ENCODE results near the gene PGLYRP2.

DNA sequence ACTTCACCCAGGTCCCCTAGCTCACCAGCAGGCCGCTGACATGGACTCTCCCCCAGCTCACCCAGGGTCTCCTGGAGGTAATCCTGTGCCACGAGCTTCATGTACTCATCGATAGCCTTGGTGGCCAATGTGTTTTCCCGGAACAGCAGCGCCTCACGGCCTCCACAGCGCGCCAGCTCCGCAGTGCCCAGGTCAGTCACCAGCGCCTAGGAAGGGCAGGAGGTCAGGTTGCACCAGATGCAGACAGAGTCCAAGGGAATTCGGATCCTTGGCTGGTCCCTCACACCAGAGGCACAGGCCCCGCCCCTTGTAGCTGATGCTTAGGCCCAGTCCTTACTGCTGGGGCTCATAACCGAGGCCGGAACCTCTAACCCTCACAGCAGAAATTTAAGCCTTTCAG lies 22.9 kb downstream of the PGLYRP2 start:
- TF ChIP-seq, protein P1, sequence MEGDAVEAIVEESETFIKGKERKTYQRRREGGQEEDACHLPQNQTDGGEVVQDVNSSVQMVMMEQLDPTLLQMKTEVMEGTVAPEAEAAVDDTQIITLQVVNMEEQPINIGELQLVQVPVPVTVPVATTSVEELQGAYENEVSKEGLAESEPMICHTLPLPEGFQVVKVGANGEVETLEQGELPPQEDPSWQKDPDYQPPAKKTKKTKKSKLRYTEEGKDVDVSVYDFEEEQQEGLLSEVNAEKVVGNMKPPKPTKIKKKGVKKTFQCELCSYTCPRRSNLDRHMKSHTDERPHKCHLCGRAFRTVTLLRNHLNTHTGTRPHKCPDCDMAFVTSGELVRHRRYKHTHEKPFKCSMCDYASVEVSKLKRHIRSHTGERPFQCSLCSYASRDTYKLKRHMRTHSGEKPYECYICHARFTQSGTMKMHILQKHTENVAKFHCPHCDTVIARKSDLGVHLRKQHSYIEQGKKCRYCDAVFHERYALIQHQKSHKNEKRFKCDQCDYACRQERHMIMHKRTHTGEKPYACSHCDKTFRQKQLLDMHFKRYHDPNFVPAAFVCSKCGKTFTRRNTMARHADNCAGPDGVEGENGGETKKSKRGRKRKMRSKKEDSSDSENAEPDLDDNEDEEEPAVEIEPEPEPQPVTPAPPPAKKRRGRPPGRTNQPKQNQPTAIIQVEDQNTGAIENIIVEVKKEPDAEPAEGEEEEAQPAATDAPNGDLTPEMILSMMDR (IDR thresholded peaks at IDR 0.05): no peak
- TF ChIP-seq POLR2A (IDR thresholded peaks at IDR 0.05): no peak

All from lower leg skin (tissue), 3 donors.